Measurements from ENCODE around the gene TUBGCP2. TPM values are rescaled to one million over a fixed set of nuclear protein-coding genes. Genes with fewer than 3 reads are reported as not detected.
A peak's percentile ranks its signal among the peaks of the same experiment; 100 is the strongest.

Gene TUBGCP2
- total and polyA plus RNA-seq, 9 of the 15 experiments (the other 6 are each of a cell fraction or from before 2014, with no cell fraction given): 4.3 to 56.6 (median 28.4) TPM

- TF ChIP-seq MXI1 (IDR thresholded peaks at IDR 0.05; ENCODE audit: low read depth, low read length): no peak
- TF ChIP-seq EWSR1 (IDR thresholded peaks at IDR 0.05; ENCODE audit: borderline replicate concordance, low read depth, partially characterized antibody): no peak
- no peak for TF ChIP-seq NCOA6 (IDR thresholded peaks at IDR 0.05)
- TF ChIP-seq MAFG (tag; conservative IDR thresholded peaks at IDR 0.05): 0 out of 2 replicates have a peak, but pooled peaks have one; percentile 11
- peak in 1 of 2 experiments; percentile 30 for TF ChIP-seq E2F6 (IDR thresholded peaks at IDR 0.05; ENCODE audit: borderline replicate concordance in 1 of 2, extremely low read depth in 1 of 2, insufficient read depth in 1 of 2, insufficient read length in 1 of 2, low read depth in 1 of 2, low read length in 1 of 2, poor library complexity in 1 of 2, severe bottlenecking in 1 of 2)
- TF ChIP-seq KLF13 (tag; IDR thresholded peaks at IDR 0.05; ENCODE audit: borderline replicate concordance, low read depth): peak; percentile 74; the same call in 1 of the 2 replicates
- peak; percentile 29; the same call in 1 of the 2 replicates for TF ChIP-seq CREM (IDR thresholded peaks at IDR 0.05; ENCODE audit: low read depth)
- no peak for TF ChIP-seq ZNF121 (CRISPR knock-in tag; conservative IDR thresholded peaks at IDR 0.05)
- TF ChIP-seq RBM15 (IDR thresholded peaks at IDR 0.05; ENCODE audit: insufficient read depth, low read length): no peak
- TF ChIP-seq MTF1 (CRISPR knock-in tag; IDR thresholded peaks at IDR 0.05; ENCODE audit: borderline replicate concordance): no peak
- no peak for TF ChIP-seq SNIP1 (IDR thresholded peaks at IDR 0.05; ENCODE audit: low read depth)
- TF ChIP-seq SIN3A (IDR thresholded peaks at IDR 0.05; ENCODE audit: borderline replicate concordance in 2 of 2, control insufficient read depth in 1 of 2, low read depth in 2 of 2, low read length in 2 of 2): peak in 1 of 2 experiments; percentile 44; a peak in 1 of 4 replicates
- TF ChIP-seq CREB3L1 (IDR thresholded peaks at IDR 0.05; ENCODE audit: borderline replicate concordance, low read depth): no peak
- no peak for TF ChIP-seq IFI16 (CRISPR knock-in tag; IDR thresholded peaks at IDR 0.05)
- peak; percentile 98 for TF ChIP-seq BHLHE40 (IDR thresholded peaks at IDR 0.05; ENCODE audit: low read length)
- no peak for TF ChIP-seq ZNF175 (CRISPR knock-in tag; IDR thresholded peaks at IDR 0.05; ENCODE audit: low read depth)
- no peak for TF ChIP-seq ZNF3 (CRISPR knock-in tag; IDR thresholded peaks at IDR 0.05)
- TF ChIP-seq HMG20B (CRISPR knock-in tag; IDR thresholded peaks at IDR 0.05): no peak
- no peak for TF ChIP-seq MEF2D (tag; conservative IDR thresholded peaks at IDR 0.05; ENCODE audit: low read depth)
- no peak for TF ChIP-seq ADNP (tag; IDR thresholded peaks at IDR 0.05)
- TF ChIP-seq NCOR1 (IDR thresholded peaks at IDR 0.05): no peak
- TF ChIP-seq SMAD1 (IDR thresholded peaks at IDR 0.05; ENCODE audit: low read depth, low read length, partially characterized antibody): no peak
- peak; percentile 52; the same call in 1 of the 2 replicates for TF ChIP-seq NFE2 (IDR thresholded peaks at IDR 0.05; ENCODE audit: low read depth)
- peak in 1 of 2 experiments; percentile 25; a peak in 1 of 4 replicates for TF ChIP-seq KDM1A (IDR thresholded peaks at IDR 0.05)
- peak; percentile 11; the same call in 1 of the 2 replicates for TF ChIP-seq BCOR (IDR thresholded peaks at IDR 0.05)
- no peak for TF ChIP-seq GATA2 (CRISPR knock-in tag; IDR thresholded peaks at IDR 0.05)
- no peak for TF ChIP-seq SMAD4 (CRISPR knock-in tag; conservative IDR thresholded peaks at IDR 0.05)
Measured at GRCh38 chr10:133242611-133243356, 65.9 kb downstream of the TUBGCP2 start (continued).
